KOPT-K1 (cell line): ENCODE measurements around the gene SUSD5.
A peak's percentile ranks its signal among the peaks of the same experiment; 100 is the strongest.
"Not testable (repeated sequence)": the region's sequence is repeated elsewhere in the genome, so short reads cannot be mapped to it uniquely, and the experiment has no call there.

Experiments
- H3K27ac ChIP-seq: fragments of 200-600 bp; sonication (generic); 2 replicates; pipeline ENCODE4 v1.5.1; 2016; ENCODE audit warnings: antibody characterized with exemption, mild to moderate bottlenecking, low read depth, low read length; ENCODE audit not compliant: poor library complexity, severe bottlenecking
- H3K36me3 ChIP-seq: fragments of 200-600 bp; sonication (generic); 2 replicates; pipeline ENCODE4 v1.5.1; 2017; ENCODE audit warnings: antibody characterized with exemption, mild to moderate bottlenecking, low read length, moderate library complexity; ENCODE audit not compliant: insufficient read depth
- H3K9me3 ChIP-seq: fragments of 200-600 bp; sonication (generic); 2 replicates; pipeline ENCODE4 v1.5.1; 2017; ENCODE audit warnings: antibody characterized with exemption, low read length, mild to moderate bottlenecking; ENCODE audit not compliant: insufficient read depth, poor library complexity, severe bottlenecking

The SUSD5 gene

GRCh38 chr3:33125840-33126239, 92.8 kb downstream of the SUSD5 start:
- H3K27ac ChIP-seq = no peak overlapping the region
- peaks cover 78% of the 10 kb centered on the region for H3K36me3 ChIP-seq
- no peaks in the 10 kb centered on the region for H3K9me3 ChIP-seq

GRCh38 chr3:33124638-33125037, 94.0 kb downstream of the SUSD5 start:
- Histone ChIP-seq H3K9me3 (no peaks in the 10 kb centered on the region), H3K27ac (no peak overlapping the region), H3K36me3 (peaks cover 76% of the 10 kb centered on the region)

GRCh38 chr3:33122991-33123390, 95.6 kb downstream of the SUSD5 start:
- Histone ChIP-seq H3K27ac (no peak overlapping the region), H3K9me3 (no peaks in the 10 kb centered on the region), H3K36me3 (peaks cover 67% of the 10 kb centered on the region)

- Histone ChIP-seq H3K27ac (no peak overlapping the region), H3K36me3 (peaks cover 53% of the 10 kb centered on the region), H3K9me3 (no peaks in the 10 kb centered on the region)
Observed at GRCh38 chr3:33119891-33120290, 98.7 kb downstream of the SUSD5 start.

- Histone ChIP-seq H3K9me3 (no peaks in the 10 kb centered on the region), H3K27ac (no peak overlapping the region), H3K36me3 (peaks cover 30% of the 10 kb centered on the region)
Observed at GRCh38 chr3:33117461-33117860, 101.1 kb downstream of the SUSD5 start.

GRCh38 chr3:33115024-33115768, 103.4 kb downstream of the SUSD5 start:
- peaks cover 9% of the 10 kb centered on the region; the same call in 1 of the 2 replicates for H3K36me3 ChIP-seq
- no peaks in the 10 kb centered on the region for H3K9me3 ChIP-seq
- H3K27ac ChIP-seq = no peak overlapping the region

GRCh38 chr3:33114622-33115023, 104.0 kb downstream of the SUSD5 start:
- no peaks in the 10 kb centered on the region for H3K9me3 ChIP-seq
- peak overlapping the region; percentile 79 for H3K27ac ChIP-seq
- peaks cover 7% of the 10 kb centered on the region; the same call in 1 of the 2 replicates for H3K36me3 ChIP-seq

GRCh38 chr3:33113772-33114621, 104.6 kb downstream of the SUSD5 start, which contains the start of gene CRTAP:
TSS of gene CRTAP (plus strand) at chr3:33114014. CDS start at chr3:33114078, 64 bp downstream.
- Histone ChIP-seq H3K36me3 (peaks cover 7% of the 10 kb centered on the region; the same call in 1 of the 2 replicates), H3K9me3 (no peaks in the 10 kb centered on the region), H3K27ac (peak within 1 kb of the TSS; percentile 79)

GRCh38 chr3:33111581-33111980, 107.0 kb downstream of the SUSD5 start:
- Histone ChIP-seq H3K27ac (no peak overlapping the region), H3K36me3 (no peaks in the 10 kb centered on the region), H3K9me3 (no peaks in the 10 kb centered on the region)

GRCh38 chr3:33106854-33107253, 111.8 kb downstream of the SUSD5 start:
- not testable (repeated sequence) for H3K27ac ChIP-seq, H3K9me3 ChIP-seq, H3K36me3 ChIP-seq

GRCh38 chr3:33105341-33105948, 113.2 kb downstream of the SUSD5 start:
- Histone ChIP-seq H3K36me3 (no peaks in the 10 kb centered on the region), H3K27ac (no peak overlapping the region), H3K9me3 (no peaks in the 10 kb centered on the region)

GRCh38 chr3:33104803-33105202, 113.8 kb downstream of the SUSD5 start:
- H3K36me3 ChIP-seq = no peaks in the 10 kb centered on the region
- H3K27ac ChIP-seq = no peak overlapping the region

GRCh38 chr3:33103480-33103879, 115.1 kb downstream of the SUSD5 start:
- H3K9me3 ChIP-seq = no peaks in the 10 kb centered on the region
- H3K27ac ChIP-seq = no peak overlapping the region
- H3K36me3 ChIP-seq = no peaks in the 10 kb centered on the region

More at GRCh38 chr3:33104803-33105202, 113.8 kb downstream of the SUSD5 start:
- no peaks in the 10 kb centered on the region for H3K9me3 ChIP-seq

GRCh38 chr3:33103034-33103433, 115.6 kb downstream of the SUSD5 start:
- H3K27ac ChIP-seq = no peak overlapping the region
- H3K36me3 ChIP-seq = no peaks in the 10 kb centered on the region
- H3K9me3 ChIP-seq = no peaks in the 10 kb centered on the region

GRCh38 chr3:33100229-33100628, 118.4 kb downstream of the SUSD5 start:
- no peaks in the 10 kb centered on the region for H3K9me3 ChIP-seq
- no peaks in the 10 kb centered on the region for H3K36me3 ChIP-seq
- H3K27ac ChIP-seq = no peak overlapping the region
